ENCODE results near the gene MYO16.

DNA sequence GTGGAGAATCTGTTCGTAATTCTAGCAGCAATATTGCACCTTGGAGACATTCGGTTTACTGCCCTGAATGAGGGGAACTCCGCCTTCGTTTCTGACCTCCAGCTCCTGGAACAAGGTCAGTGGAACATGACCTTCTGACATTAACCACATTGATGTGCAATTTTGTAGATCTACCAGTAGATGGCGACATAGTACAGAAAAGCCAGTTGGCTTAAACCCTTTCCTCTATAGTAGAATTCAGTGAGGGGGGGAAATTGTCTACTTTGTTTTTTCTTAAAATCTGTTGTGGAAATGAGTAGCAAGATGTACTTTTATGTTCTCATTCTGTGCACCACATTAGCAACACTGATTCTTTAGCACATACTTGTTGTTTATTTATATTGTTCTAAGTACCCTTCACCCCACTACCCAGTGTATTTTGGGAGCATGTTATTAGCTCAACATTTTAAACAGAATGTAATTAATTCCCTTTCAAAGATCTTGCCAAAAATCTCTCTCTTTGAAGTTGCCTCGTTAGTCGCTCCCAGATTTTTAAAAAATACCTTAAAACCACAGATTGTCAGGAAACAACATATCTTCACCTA, 332.2 kb downstream of the MYO16 start:
- TF ChIP-seq, protein P1, sequence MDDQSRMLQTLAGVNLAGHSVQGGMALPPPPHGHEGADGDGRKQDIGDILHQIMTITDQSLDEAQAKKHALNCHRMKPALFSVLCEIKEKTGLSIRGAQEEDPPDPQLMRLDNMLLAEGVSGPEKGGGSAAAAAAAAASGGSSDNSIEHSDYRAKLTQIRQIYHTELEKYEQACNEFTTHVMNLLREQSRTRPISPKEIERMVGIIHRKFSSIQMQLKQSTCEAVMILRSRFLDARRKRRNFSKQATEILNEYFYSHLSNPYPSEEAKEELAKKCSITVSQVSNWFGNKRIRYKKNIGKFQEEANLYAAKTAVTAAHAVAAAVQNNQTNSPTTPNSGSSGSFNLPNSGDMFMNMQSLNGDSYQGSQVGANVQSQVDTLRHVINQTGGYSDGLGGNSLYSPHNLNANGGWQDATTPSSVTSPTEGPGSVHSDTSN (CRISPR knock-in tag; IDR thresholded peaks at IDR 0.05): no peak
- TF ChIP-seq, protein P2, sequence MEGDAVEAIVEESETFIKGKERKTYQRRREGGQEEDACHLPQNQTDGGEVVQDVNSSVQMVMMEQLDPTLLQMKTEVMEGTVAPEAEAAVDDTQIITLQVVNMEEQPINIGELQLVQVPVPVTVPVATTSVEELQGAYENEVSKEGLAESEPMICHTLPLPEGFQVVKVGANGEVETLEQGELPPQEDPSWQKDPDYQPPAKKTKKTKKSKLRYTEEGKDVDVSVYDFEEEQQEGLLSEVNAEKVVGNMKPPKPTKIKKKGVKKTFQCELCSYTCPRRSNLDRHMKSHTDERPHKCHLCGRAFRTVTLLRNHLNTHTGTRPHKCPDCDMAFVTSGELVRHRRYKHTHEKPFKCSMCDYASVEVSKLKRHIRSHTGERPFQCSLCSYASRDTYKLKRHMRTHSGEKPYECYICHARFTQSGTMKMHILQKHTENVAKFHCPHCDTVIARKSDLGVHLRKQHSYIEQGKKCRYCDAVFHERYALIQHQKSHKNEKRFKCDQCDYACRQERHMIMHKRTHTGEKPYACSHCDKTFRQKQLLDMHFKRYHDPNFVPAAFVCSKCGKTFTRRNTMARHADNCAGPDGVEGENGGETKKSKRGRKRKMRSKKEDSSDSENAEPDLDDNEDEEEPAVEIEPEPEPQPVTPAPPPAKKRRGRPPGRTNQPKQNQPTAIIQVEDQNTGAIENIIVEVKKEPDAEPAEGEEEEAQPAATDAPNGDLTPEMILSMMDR (tag by site-specific recombination; IDR thresholded peaks at IDR 0.05): no peak

Data from HEK293 (cell line).